Suprapubic skin (tissue), 4 donors: ENCODE data around the gene ITGA4. TPM values are rescaled to one million over a fixed set of nuclear protein-coding genes. Genes with fewer than 3 reads are reported as not detected.

Source experiments
- DNase-seq, 2 donors: peaks; one replicate each; pipeline ENCODE4 v3.0.0-alpha.2; 2019; ENCODE audit warnings: low spot score in 2 of 2
- H3K27ac ChIP-seq: fragments of 200-600 bp; sonication (generic); one replicate; pipeline ENCODE4 v1.5.1; 2019
- H3K27me3 ChIP-seq: fragments of 200-600 bp; sonication (generic); one replicate; pipeline ENCODE4 v1.5.1; 2019
- H3K36me3 ChIP-seq: fragments of 200-600 bp; sonication (generic); one replicate; pipeline ENCODE4 v1.5.1; 2019
- H3K4me1 ChIP-seq: fragments of 200-600 bp; sonication (generic); one replicate; pipeline ENCODE4 v1.5.1; 2019
- H3K4me3 ChIP-seq: fragments of 200-600 bp; sonication (generic); one replicate; pipeline ENCODE4 v1.5.1; 2019; ENCODE audit warnings: mild to moderate bottlenecking
- H3K9me3 ChIP-seq: fragments of 200-600 bp; sonication (generic); one replicate; pipeline ENCODE4 v1.5.1; 2019
- EP300 ChIP-seq: sonication (generic); formaldehyde crosslinking; IDR thresholded peaks from one replicate; pipeline ENCODE4 v1.6.1; 2017; ENCODE audit warnings: antibody characterized with exemption
- POLR2A ChIP-seq, 2 donors: fragments of 450-650 bp; IDR thresholded peaks; one replicate each; pipeline ENCODE4 v1.6.1; 2017; ENCODE audit warnings: antibody characterized with exemption in 2 of 2, mild to moderate bottlenecking in 2 of 2, moderate library complexity in 2 of 2
- POLR2AphosphoS5 ChIP-seq, 3 donors: sonication (generic); formaldehyde crosslinking; IDR thresholded peaks; one replicate each; pipeline ENCODE4 v1.6.1; 2017; ENCODE audit warnings: antibody characterized with exemption in 3 of 3
- WGBS: methylation state at CpG from one replicate; pipeline ENCODE4 v1.1.5; 2018; 5-methylcytosine and 5-hydroxymethylcytosine counted together
- total RNA-seq, 4 donors: library from RNA; depleted of rRNA; stranded (reverse); fragments of >200 nt; gene quantifications; one replicate each; pipeline ENCODE4 v1.1.0, GENCODE V29; 2016
- TF ChIP-seq, protein P1 (sequence below), 2 donors: fragments of 200-600 bp in 1 of 2; fragments of 450-650 bp in 1 of 2; sonication (generic) in 1 of 2; IDR thresholded peaks; one replicate each; pipeline ENCODE4 v1.5.1; 2016 to 2019; ENCODE audit warnings: antibody characterized with exemption in 2 of 2, mild to moderate bottlenecking in 1 of 2, moderate library complexity in 1 of 2

ITGA4 gene
- total RNA-seq, 4 donors from 2014 or later, result 0.68 to 14.1 (median 0.95) TPM

DNA sequence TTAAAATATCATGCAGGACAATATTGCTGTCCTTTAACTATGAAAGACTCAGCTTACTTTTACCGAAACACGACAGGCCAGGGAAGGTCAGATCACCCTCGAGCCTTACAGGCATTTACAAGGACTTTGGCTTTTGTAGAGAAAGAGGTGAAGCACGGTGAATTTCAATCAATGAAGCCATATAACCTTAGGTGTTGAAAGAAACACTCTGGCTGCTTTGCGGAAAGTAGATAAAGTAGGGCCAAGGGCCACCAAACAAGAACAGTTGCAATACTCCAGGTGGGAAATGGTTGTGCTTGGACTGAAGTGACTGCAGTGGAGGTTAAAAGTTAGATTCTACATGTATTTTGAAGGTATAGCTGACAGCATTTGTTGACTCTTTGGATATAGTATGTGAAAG lies 119.2 kb downstream of the ITGA4 start:
- no peak for DNase-seq
- H3K36me3 ChIP-seq, result no peaks in the 10 kb centered on the region
- 85% methylated on average over 5 of the region's 5 CpGs for WGBS
- H3K27me3 ChIP-seq, result no peaks in the 10 kb centered on the region
- TF ChIP-seq EP300 (no peak), POLR2A (IDR thresholded peaks at IDR 0.05) (no peak), POLR2AphosphoS5 (IDR thresholded peaks at IDR 0.05) (no peak)
- TF ChIP-seq, protein P1, sequence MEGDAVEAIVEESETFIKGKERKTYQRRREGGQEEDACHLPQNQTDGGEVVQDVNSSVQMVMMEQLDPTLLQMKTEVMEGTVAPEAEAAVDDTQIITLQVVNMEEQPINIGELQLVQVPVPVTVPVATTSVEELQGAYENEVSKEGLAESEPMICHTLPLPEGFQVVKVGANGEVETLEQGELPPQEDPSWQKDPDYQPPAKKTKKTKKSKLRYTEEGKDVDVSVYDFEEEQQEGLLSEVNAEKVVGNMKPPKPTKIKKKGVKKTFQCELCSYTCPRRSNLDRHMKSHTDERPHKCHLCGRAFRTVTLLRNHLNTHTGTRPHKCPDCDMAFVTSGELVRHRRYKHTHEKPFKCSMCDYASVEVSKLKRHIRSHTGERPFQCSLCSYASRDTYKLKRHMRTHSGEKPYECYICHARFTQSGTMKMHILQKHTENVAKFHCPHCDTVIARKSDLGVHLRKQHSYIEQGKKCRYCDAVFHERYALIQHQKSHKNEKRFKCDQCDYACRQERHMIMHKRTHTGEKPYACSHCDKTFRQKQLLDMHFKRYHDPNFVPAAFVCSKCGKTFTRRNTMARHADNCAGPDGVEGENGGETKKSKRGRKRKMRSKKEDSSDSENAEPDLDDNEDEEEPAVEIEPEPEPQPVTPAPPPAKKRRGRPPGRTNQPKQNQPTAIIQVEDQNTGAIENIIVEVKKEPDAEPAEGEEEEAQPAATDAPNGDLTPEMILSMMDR (IDR thresholded peaks at IDR 0.05), result no peak
- H3K4me1 ChIP-seq, result no peaks in the 10 kb centered on the region
- no peaks in the 10 kb centered on the region for H3K9me3 ChIP-seq
- H3K27ac ChIP-seq, result no peak overlapping the region
- no peak overlapping the region for H3K4me3 ChIP-seq

DNA sequence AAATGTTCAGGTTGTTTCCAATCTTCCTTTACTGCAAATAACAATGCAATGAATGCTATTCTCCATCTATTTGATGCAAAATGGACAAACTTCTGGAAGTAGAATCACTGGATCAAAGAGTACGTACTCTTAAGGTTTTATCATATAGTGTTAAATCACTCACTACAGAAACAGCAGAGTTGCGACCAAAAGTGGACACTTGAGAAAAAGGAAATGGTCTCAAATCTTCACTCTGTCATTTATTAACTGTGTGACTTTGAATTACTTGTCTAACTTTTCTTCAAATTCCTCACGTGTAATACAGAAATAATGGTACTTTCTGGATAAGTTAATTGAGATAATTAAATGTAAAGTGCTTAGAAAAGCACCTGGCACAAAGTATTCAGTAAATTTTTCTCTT lies 121.6 kb downstream of the ITGA4 start:
- Histone ChIP-seq H3K27me3 (no peaks in the 10 kb centered on the region), H3K9me3 (no peaks in the 10 kb centered on the region), H3K4me1 (no peaks in the 10 kb centered on the region), H3K27ac (no peak overlapping the region), H3K36me3 (no peaks in the 10 kb centered on the region), H3K4me3 (no peak overlapping the region)
- TF ChIP-seq POLR2A (IDR thresholded peaks at IDR 0.05) (no peak), POLR2AphosphoS5 (IDR thresholded peaks at IDR 0.05) (no peak), EP300 (no peak)
- TF ChIP-seq, protein P1 (IDR thresholded peaks at IDR 0.05), result no peak
- 64% methylated on average over 3 of the region's 3 CpGs for WGBS
- DNase-seq, result no peak

DNA sequence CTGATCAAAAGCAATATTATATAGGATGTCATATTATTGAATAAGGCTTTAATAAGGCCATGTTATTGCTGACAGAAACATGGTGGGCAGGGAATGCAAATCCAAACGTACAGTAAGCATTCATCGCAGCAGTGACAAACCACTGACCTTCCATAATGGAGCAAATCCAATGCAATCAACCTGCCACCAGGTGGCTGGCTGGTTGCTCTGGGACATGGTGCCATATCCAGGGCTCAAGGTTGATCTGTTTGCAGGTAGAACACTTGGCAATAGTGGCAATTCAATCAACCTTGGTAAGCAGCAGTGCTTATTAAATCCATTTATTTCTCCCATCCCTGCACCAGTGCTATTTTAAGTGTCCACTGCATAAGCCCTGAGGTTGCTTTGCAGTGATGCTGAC lies 124.3 kb downstream of the ITGA4 start:
- H3K27me3 ChIP-seq, result peaks cover 8% of the 10 kb centered on the region
- DNase-seq, result no peak
- H3K4me1 ChIP-seq, result no peaks in the 10 kb centered on the region
- no peak overlapping the region for H3K27ac ChIP-seq
- no peaks in the 10 kb centered on the region for H3K36me3 ChIP-seq
- H3K9me3 ChIP-seq, result no peaks in the 10 kb centered on the region
- no peak overlapping the region for H3K4me3 ChIP-seq
- 76% methylated on average over 2 of the region's 2 CpGs for WGBS
- TF ChIP-seq POLR2A (IDR thresholded peaks at IDR 0.05) (no peak), POLR2AphosphoS5 (IDR thresholded peaks at IDR 0.05) (no peak), EP300 (no peak)
- TF ChIP-seq, protein P1 (IDR thresholded peaks at IDR 0.05), result no peak

DNA sequence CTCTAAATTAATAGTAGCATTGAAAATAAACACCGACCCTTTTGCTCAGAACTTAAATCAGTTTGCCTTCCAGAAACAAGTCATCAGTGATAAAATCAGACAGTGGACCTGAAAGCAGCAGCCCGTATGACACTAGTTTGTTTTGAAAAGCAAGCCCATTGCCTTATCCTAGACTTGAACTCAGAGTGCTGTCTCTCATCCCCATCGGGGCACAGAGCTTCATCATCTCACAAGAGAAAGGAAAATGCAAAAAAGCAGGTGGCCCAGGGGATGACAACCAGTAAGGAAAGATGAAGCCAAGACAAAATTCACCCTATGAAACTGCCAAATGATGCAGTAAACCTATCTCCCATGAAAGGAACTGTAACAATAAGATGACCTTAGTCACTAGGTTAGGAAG lies 128.5 kb downstream of the ITGA4 start:
- WGBS, result 56% methylated on average over 3 of the region's 3 CpGs
- H3K27ac ChIP-seq, result no peak overlapping the region

More for the DNA sequence above, 128.5 kb downstream of the ITGA4 start:
- Histone ChIP-seq H3K4me3 (no peak overlapping the region), H3K27me3 (peaks cover 8% of the 10 kb centered on the region), H3K36me3 (no peaks in the 10 kb centered on the region), H3K9me3 (no peaks in the 10 kb centered on the region), H3K4me1 (no peaks in the 10 kb centered on the region)
- TF ChIP-seq POLR2AphosphoS5 (IDR thresholded peaks at IDR 0.05), result no peak
- TF ChIP-seq, protein P1 (IDR thresholded peaks at IDR 0.05), result no peak
- TF ChIP-seq EP300, result no peak
- no peak for TF ChIP-seq POLR2A (IDR thresholded peaks at IDR 0.05)
- no peak for DNase-seq

Other genes starting within 250 kb of the ITGA4 start
- not detected for gene CERKL, start 199.7 kb downstream of the ITGA4 start, total RNA-seq
- gene NEUROD1, start 223.1 kb downstream of the ITGA4 start, total RNA-seq, result not detected